A549 (cell line): Measurements from ENCODE around the gene TGFB3. TPM values are rescaled to one million over a fixed set of nuclear protein-coding genes. Genes with fewer than 3 reads are reported as not detected.

Experiments
- ATAC-seq, 2 experiments: fragments of 200-7000 bp in 1 of 2; fragments of >200 bp in 1 of 2; cut with Nextera tagmentation in 1 of 2; cut with Tn5 transposase in 1 of 2; 3 replicates each; pipeline versions ENCODE4 v1.8.0 to v1.9.1; 2018 to 2020; ENCODE audit warnings: mild to moderate bottlenecking in 1 of 2, moderate library complexity in 1 of 2
- CTCF ChIA-PET: fragments of 300-600 bp; sonication (Branson Sonifier 250); formaldehyde crosslinking; extraction: SDS; loops from one replicate; lab custom pipeline; 2021; ENCODE audit warnings: antibody characterized with exemption, inconsistent platforms; lab: Yijun Ruan, JAX
- POLR2A ChIA-PET: fragments of 350-600 bp; formaldehyde crosslinking; extraction: SDS; loops from one replicate; lab custom pipeline; 2021; ENCODE audit warnings: antibody characterized with exemption, inconsistent platforms; lab: Yijun Ruan, JAX
- DNase-seq, 2 experiments: peaks; one replicate each; pipeline versions ENCODE4 v3.0.0 to v3.0.0-alpha.2; 2011 to 2016; ENCODE audit warnings: low read depth in 1 of 2, low spot score in 1 of 2
- FAIRE-seq: peaks from 2 replicates; lab custom pipeline; 2011; peaks lifted over from hg19 to GRCh38; lab: Jason Lieb, UNC
- H3K27ac ChIP-seq, 2 experiments: fragments of >200 bp; sonication (Bioruptor Twin); formaldehyde crosslinking; 3 replicates each; pipeline ENCODE4 v1.5.1; 2016 to 2017
- H3K4me1 ChIP-seq: fragments of >200 bp; sonication (Bioruptor Twin); formaldehyde crosslinking; 3 replicates; pipeline ENCODE4 v1.6.1; 2016
- H3K4me2 ChIP-seq: fragments of >200 bp; sonication (Bioruptor Twin); formaldehyde crosslinking; 3 replicates; pipeline ENCODE4 v1.6.1; 2016
- H3K4me3 ChIP-seq: fragments of >200 bp; sonication (Bioruptor Twin); formaldehyde crosslinking; 3 replicates; pipeline ENCODE4 v1.5.1; 2016
- H3K9me3 ChIP-seq: fragments of >200 bp; sonication (Bioruptor Twin); formaldehyde crosslinking; 3 replicates; pipeline ENCODE4 v1.6.1; 2016
- CBX8 ChIP-seq: fragments of 200-600 bp; sonication (generic); IDR thresholded peaks from 2 replicates; pipeline ENCODE4 v1.6.1; 2016
- CTCF ChIP-seq: fragments of >200 bp; sonication (Bioruptor Twin); formaldehyde crosslinking; IDR thresholded peaks from 3 replicates; pipeline ENCODE4 v1.5.1; 2016
- E2F6 ChIP-seq: IDR thresholded peaks from 2 replicates; pipeline ENCODE4 v1.6.1; 2012; ENCODE audit warnings: low read depth, borderline replicate concordance
- EHF ChIP-seq: fragments of 250-450 bp; sonication (Bioruptor Pico); IDR thresholded peaks from 2 replicates; pipeline ENCODE4 v1.5.0; 2020; ENCODE audit warnings: mild to moderate bottlenecking
- EHMT2 ChIP-seq: fragments of 200-600 bp; sonication (generic); IDR thresholded peaks from 2 replicates; pipeline ENCODE4 v1.6.1; 2016; ENCODE audit warnings: antibody characterized with exemption, low read depth, mild to moderate bottlenecking, moderate library complexity
- ESRRA ChIP-seq: fragments of 150-350 bp; IDR thresholded peaks from 2 replicates; pipeline ENCODE4 v1.6.1; 2014; ENCODE audit warnings: mild to moderate bottlenecking, low read length, borderline replicate concordance
- FOXS1 ChIP-seq: fragments of 250-450 bp; sonication (Bioruptor Pico); IDR thresholded peaks from 2 replicates; pipeline ENCODE4 v1.5.0; 2020; ENCODE audit warnings: mild to moderate bottlenecking, moderate library complexity
- GATA3 ChIP-seq: IDR thresholded peaks from 2 replicates; pipeline ENCODE4 v1.6.1; 2012; ENCODE audit warnings: borderline replicate concordance
- HEYL ChIP-seq: fragments of 250-450 bp; sonication (Bioruptor Pico); IDR thresholded peaks from 2 replicates; pipeline ENCODE4 v1.8.0; 2021; ENCODE audit warnings: mild to moderate bottlenecking, moderate library complexity
- HOXB5 ChIP-seq: fragments of 250-450 bp; sonication (Bioruptor Pico); IDR thresholded peaks from 2 replicates; pipeline ENCODE4 v1.5.0; 2020; ENCODE audit warnings: mild to moderate bottlenecking, moderate library complexity
- KDM1A ChIP-seq: fragments of 200-600 bp; sonication (generic); IDR thresholded peaks from 2 replicates; pipeline ENCODE4 v1.6.1; 2016; ENCODE audit warnings: low read depth, mild to moderate bottlenecking
- KDM5A ChIP-seq: fragments of 200-600 bp; sonication (generic); IDR thresholded peaks from 2 replicates; pipeline ENCODE4 v1.6.1; 2016; ENCODE audit warnings: antibody characterized with exemption, mild to moderate bottlenecking
- MAX ChIP-seq: IDR thresholded peaks from 2 replicates; pipeline ENCODE4 v1.6.1; 2012
- MYC ChIP-seq: IDR thresholded peaks from 2 replicates; pipeline ENCODE4 v1.6.1; 2012; ENCODE audit warnings: mild to moderate bottlenecking, inconsistent platforms, low read length, improper control_type of control experiment, borderline replicate concordance
- NFE2L2 ChIP-seq: fragments of 150-350 bp; conservative IDR thresholded peaks from 2 replicates; pipeline ENCODE4 v1.6.1; 2014; ENCODE audit warnings: low read length
- NR3C1 ChIP-seq: fragments of >200 bp; sonication (Bioruptor Twin); formaldehyde crosslinking; IDR thresholded peaks from 3 replicates; pipeline ENCODE4 v1.6.1; 2017
- PHF8 ChIP-seq: fragments of 200-600 bp; sonication (generic); IDR thresholded peaks from 2 replicates; pipeline ENCODE4 v1.6.1; 2016; ENCODE audit warnings: low read depth, mild to moderate bottlenecking, antibody characterized with exemption, moderate library complexity, borderline replicate concordance
- RAD21 ChIP-seq, 2 experiments: fragments of >200 bp in 1 of 2; sonication (Bioruptor Twin) in 1 of 2; formaldehyde crosslinking in 1 of 2; IDR thresholded peaks in 1 of 2; conservative IDR thresholded peaks in 1 of 2; 2 replicates in 1 of 2; 3 replicates in 1 of 2; pipeline ENCODE4 v1.6.1; 2012 to 2018; ENCODE audit warnings: inconsistent platforms in 1 of 2
- RARB ChIP-seq: fragments of 250-450 bp; sonication (Bioruptor Pico); IDR thresholded peaks from 2 replicates; pipeline ENCODE4 v1.8.0; 2021; ENCODE audit warnings: mild to moderate bottlenecking, moderate library complexity
- SREBF2 ChIP-seq: fragments of 450-650 bp; IDR thresholded peaks from 2 replicates; pipeline ENCODE4 v1.6.1; 2014; ENCODE audit warnings: mild to moderate bottlenecking, moderate library complexity
- TFCP2L1 ChIP-seq: fragments of 250-450 bp; sonication (Bioruptor Pico); IDR thresholded peaks from 2 replicates; pipeline ENCODE4 v1.5.0; 2021; ENCODE audit warnings: mild to moderate bottlenecking
- ZNF302 ChIP-seq: fragments of 250-450 bp; sonication (Bioruptor Pico); IDR thresholded peaks from 2 replicates; pipeline ENCODE4 v1.9.0; 2021; ENCODE audit warnings: inconsistent platforms, mild to moderate bottlenecking, moderate library complexity
- ZSCAN20 ChIP-seq: fragments of 250-450 bp; sonication (Bioruptor Pico); IDR thresholded peaks from 2 replicates; pipeline ENCODE4 v1.8.0; 2022; ENCODE audit warnings: mild to moderate bottlenecking, moderate library complexity
- WGBS: methylation state at CpG from one replicate; pipeline ENCODE4 v1.1.6; 2017; ENCODE audit errors: missing lambda C conversion rate; 5-methylcytosine and 5-hydroxymethylcytosine counted together
- polyA plus RNA-seq, 4 experiments: library from polyadenylated mRNA; depleted of rRNA in 3 of 4; stranded (reverse); fragments of >200 nt; fragmentation: RNase III in 1 of 4; extraction: RNeasy Plus Mini Kit Qiagen cat#74134 plus additional on column Dnase treatment in 1 of 4; gene quantifications; 2 replicates in 3 of 4; 3 replicates in 1 of 4; pipeline ENCODE4 v1.2.3, GENCODE V29; 2011 to 2017
- TF ChIP-seq, protein P1 (sequence below): fragments of 250-450 bp; sonication (Bioruptor Pico); IDR thresholded peaks from 2 replicates; pipeline ENCODE4 v1.5.0; 2020; ENCODE audit warnings: low read depth, mild to moderate bottlenecking, moderate library complexity

Gene TGFB3
- polyA plus RNA-seq, 2 of the 4 experiments (the other 2 are of a cell fraction): 1.3 to 2.0 TPM

DNA sequence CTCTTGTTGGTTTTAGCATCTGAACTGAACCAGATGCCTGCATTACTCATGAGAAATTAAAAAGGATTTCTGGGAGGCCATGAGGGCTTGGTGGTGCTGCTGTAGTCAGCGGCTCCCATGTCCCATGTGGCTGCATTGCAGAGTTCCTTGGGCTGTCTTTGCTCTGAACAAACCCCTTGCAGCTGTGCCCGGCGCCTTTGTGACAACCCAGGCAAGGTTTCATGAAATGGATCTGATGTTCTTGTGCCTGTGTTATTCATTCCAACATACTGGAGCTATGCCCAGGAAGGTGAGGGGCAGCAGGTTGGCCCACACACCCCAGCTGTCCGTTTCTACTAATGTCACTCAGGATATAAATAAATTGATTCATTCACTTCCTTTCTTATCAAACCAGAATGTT lies 40.8 kb downstream of the TGFB3 start:
- H3K27ac ChIP-seq: no peak overlapping the region
- FAIRE-seq (no peak), ATAC-seq (no peak), DNase-seq (no peak)
- H3K4me3 ChIP-seq: no peak overlapping the region
- no peak overlapping the region for H3K4me2 ChIP-seq
- POLR2A ChIA-PET: no interaction called here
- no peak for TF ChIP-seq SREBF2
- TF ChIP-seq MYC: no peak
- TF ChIP-seq RAD21 (conservative IDR thresholded peaks at IDR 0.05 in 1 of 2, IDR thresholded peaks at IDR 0.05 in 1 of 2): no peak
- no peak for TF ChIP-seq HEYL (CRISPR knock-in tag)
- no peak for TF ChIP-seq KDM5A
- TF ChIP-seq RARB (CRISPR knock-in tag): no peak
- no peak for TF ChIP-seq ZSCAN20
- no peak for TF ChIP-seq TFCP2L1
- CTCF ChIA-PET: interaction anchor here (4.8 kb wide), 1 partner anchor 231 kb away, joined by 19 read pairs; no protein-coding TSS in a partner anchor
- WGBS: 84% methylated on average over 4 of the region's 4 CpGs
- H3K9me3 ChIP-seq: no peaks in the 10 kb centered on the region
- H3K4me1 ChIP-seq: no peaks in the 10 kb centered on the region

GRCh38 chr14:75939200-75939599 lies 42.6 kb downstream of the TGFB3 start:
- POLR2A ChIA-PET: interaction anchor here (0.7 kb wide), 1 partner anchor 374 kb away, joined by 5 read pairs; no protein-coding TSS in a partner anchor

GRCh38 chr14:75934998-75935628 lies 46.7 kb downstream of the TGFB3 start:
- WGBS: 67% methylated on average over 2 of the region's 2 CpGs
- CTCF ChIA-PET: interaction anchor here (0.7 to 3.1 kb wide), 4 partner anchors 12 to 226 kb away, joined by 3 to 17 read pairs (median 5); no protein-coding TSS in a partner anchor
- POLR2A ChIA-PET: interaction anchor here (0.5 to 1.1 kb wide), 3 partner anchors 35 to 224 kb away, joined by 3 to 4 read pairs (median 3); no protein-coding TSS in a partner anchor
- DNase-seq: no peak
- no peak overlapping the region for H3K27ac ChIP-seq
- no peak for TF ChIP-seq FOXS1 (CRISPR knock-in tag)
- TF ChIP-seq SREBF2: no peak
- TF ChIP-seq ZNF302 (CRISPR knock-in tag): no peak
- no peak for TF ChIP-seq NFE2L2
- TF ChIP-seq, all 56 proteins: peak for 0
- H3K4me3 ChIP-seq: no peak overlapping the region
- no peaks in the 10 kb centered on the region for H3K4me1 ChIP-seq
- H3K9me3 ChIP-seq: no peaks in the 10 kb centered on the region
- no peak overlapping the region for H3K4me2 ChIP-seq
- no peak for FAIRE-seq
- no peak for ATAC-seq

More at GRCh38 chr14:75939200-75939599, 42.6 kb downstream of the TGFB3 start:
- no peak for ATAC-seq
- H3K4me1 ChIP-seq: no peaks in the 10 kb centered on the region
- no peak for FAIRE-seq
- no peak overlapping the region for H3K27ac ChIP-seq
- H3K4me2 ChIP-seq: no peak overlapping the region
- no peak for TF ChIP-seq E2F6
- no peaks in the 10 kb centered on the region for H3K9me3 ChIP-seq
- WGBS: 24% methylated on average over 1 of the region's 1 CpG
- no peak overlapping the region for H3K4me3 ChIP-seq
- CTCF ChIA-PET: interaction anchor here (0.6 to 4.8 kb wide), 4 partner anchors 33 to 229 kb away, joined by 3 to 19 read pairs (median 8); no protein-coding TSS in a partner anchor
- DNase-seq: no peak

DNA sequence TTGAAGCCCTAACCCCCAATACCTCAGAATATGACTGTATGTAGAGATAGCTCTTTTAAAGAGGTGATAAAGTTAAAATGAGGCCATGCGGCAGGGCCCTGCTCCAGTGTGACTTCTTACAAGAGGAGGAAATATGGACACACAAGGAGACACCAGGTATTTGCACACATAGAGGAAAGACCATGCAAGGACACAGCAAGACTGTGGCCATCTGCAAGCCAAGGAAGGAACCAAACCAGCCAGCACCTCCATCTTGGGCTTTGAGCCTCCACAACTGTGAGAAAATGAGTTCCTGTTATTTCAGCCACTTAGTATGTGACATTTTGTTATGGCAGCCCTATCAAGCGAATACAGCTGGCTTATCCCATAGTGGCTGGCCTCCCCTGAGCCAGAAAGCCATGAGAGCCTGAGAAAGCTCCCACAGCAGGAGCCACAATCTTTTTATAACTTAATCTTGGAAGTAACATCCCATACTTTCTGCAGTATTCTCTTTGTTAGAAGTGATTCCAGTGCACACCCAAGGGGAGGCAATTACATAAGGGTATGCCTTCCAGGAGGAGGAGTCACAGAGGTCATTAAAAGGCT lies 48.0 kb downstream of the TGFB3 start:
- Histone ChIP-seq H3K4me2 (no peak overlapping the region), H3K4me1 (no peaks in the 10 kb centered on the region), H3K4me3 (no peak overlapping the region), H3K9me3 (no peaks in the 10 kb centered on the region), H3K27ac (no peak overlapping the region)
- FAIRE-seq: no peak
- TF ChIP-seq, protein P1, sequence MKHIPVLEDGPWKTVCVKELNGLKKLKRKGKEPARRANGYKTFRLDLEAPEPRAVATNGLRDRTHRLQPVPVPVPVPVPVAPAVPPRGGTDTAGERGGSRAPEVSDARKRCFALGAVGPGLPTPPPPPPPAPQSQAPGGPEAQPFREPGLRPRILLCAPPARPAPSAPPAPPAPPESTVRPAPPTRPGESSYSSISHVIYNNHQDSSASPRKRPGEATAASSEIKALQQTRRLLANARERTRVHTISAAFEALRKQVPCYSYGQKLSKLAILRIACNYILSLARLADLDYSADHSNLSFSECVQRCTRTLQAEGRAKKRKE (CRISPR knock-in tag): no peak
- TF ChIP-seq CTCF (no peak), EHF (CRISPR knock-in tag) (no peak), ESRRA (no peak), EHMT2 (no peak), KDM1A (no peak), GATA3 (no peak), MAX (no peak), CBX8 (no peak), NR3C1 (no peak), PHF8 (no peak), HOXB5 (CRISPR knock-in tag) (no peak)
- ChIA-PET POLR2A (no interaction called here), CTCF (interaction anchor here (0.6 to 3.1 kb wide), 3 partner anchors 27 to 241 kb away, joined by 3 to 17 read pairs (median 7); no protein-coding TSS in a partner anchor)
- DNase-seq: no peak
- no peak for ATAC-seq
- 50% methylated on average over 2 of the region's 2 CpGs for WGBS
